Activated CD4-positive, alpha-beta T cell treated with anti-CD3 and anti-CD28 coated beads, Interleukin-2, amount 10 ng/mL, durations not matched to agents 24 days and 14 days (primary cell): ENCODE results near the gene ABHD6. TPM values are rescaled to one million over a fixed set of nuclear protein-coding genes. Genes with fewer than 3 reads are reported as not detected.
"Not testable (repeated sequence)": the region's sequence is repeated elsewhere in the genome, so short reads cannot be mapped to it uniquely, and the experiment has no call there.

Experiments
- DNase-seq: peaks from one replicate; pipeline ENCODE4 v3.0.0; 2022
- H3K27ac Mint-ChIP-seq: one replicate; pipeline ENCODE4 v1.8.0; 2022; ENCODE audit warnings: mild to moderate bottlenecking, mixed read lengths
- H3K27me3 Mint-ChIP-seq: one replicate; pipeline ENCODE4 v1.8.0; 2022; ENCODE audit warnings: mixed read lengths
- H3K36me3 Mint-ChIP-seq: one replicate; pipeline ENCODE4 v1.8.0; 2022; ENCODE audit warnings: low read depth, mild to moderate bottlenecking, mixed read lengths
- H3K4me1 Mint-ChIP-seq: one replicate; pipeline ENCODE4 v1.8.0; 2021; ENCODE audit warnings: mixed read lengths
- H3K4me3 Mint-ChIP-seq: one replicate; pipeline ENCODE4 v1.8.0; 2022; ENCODE audit warnings: mild to moderate bottlenecking, moderate library complexity, mixed read lengths
- H3K9me3 Mint-ChIP-seq: one replicate; pipeline ENCODE4 v1.8.0; 2021; ENCODE audit warnings: mixed read lengths
- intact Hi-C: fragments of 100-400 bp; cut with micrococcal nuclease; formaldehyde crosslinking; loops from one replicate; pipeline ENCODE4 v1.15.1; 2023
- total RNA-seq: library from RNA; stranded (reverse); gene quantifications from 2 replicates; pipeline ENCODE4 v1.2.3, GENCODE V29; 2022

The ABHD6 gene
- total RNA-seq, 1 donor from 2014 or later: 9.8 TPM

DNA sequence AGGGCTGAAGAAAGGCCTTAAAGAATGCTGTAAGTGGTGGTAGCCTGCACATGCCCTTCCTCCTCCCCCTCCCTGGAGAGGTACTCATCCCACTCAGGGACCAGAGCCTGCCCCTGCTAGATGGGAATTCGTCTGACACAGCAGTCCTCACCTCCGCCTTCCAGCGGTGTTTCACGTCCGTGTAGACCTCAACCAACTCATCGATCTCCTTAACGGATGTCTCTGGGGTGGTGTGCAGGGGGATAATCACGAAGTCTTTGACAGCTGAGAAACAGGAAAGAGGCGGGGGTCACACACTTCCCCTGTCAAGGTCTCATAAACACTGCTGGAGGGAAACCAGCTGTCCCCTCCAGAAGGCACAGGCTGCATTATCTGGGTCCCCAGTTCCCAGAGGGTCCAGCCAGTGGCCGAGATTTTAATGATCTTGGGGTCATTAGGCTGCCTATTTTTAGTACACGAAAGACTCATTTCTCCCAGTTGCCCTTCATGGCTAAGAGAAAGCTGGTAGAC, 36.7 kb upstream of the ABHD6 start:
- Mint-ChIP-seq H3K27ac (no peak overlapping the region), H3K36me3 (no peaks in the 10 kb centered on the region), H3K27me3 (peaks cover 15% of the 10 kb centered on the region), H3K9me3 (no peaks in the 10 kb centered on the region), H3K4me1 (peaks cover 3% of the 10 kb centered on the region), H3K4me3 (no peak overlapping the region)
- no peak for DNase-seq
- intact Hi-C loops: no loop called here

GRCh38 chr3:58201451-58201850, 36.1 kb upstream of the ABHD6 start:
- H3K4me1 Mint-ChIP-seq, H3K4me3 Mint-ChIP-seq, intact Hi-C loops, H3K36me3 Mint-ChIP-seq, H3K27ac Mint-ChIP-seq, DNase-seq, H3K9me3 Mint-ChIP-seq: not testable (repeated sequence)
- peaks cover 15% of the 10 kb centered on the region for H3K27me3 Mint-ChIP-seq

DNA sequence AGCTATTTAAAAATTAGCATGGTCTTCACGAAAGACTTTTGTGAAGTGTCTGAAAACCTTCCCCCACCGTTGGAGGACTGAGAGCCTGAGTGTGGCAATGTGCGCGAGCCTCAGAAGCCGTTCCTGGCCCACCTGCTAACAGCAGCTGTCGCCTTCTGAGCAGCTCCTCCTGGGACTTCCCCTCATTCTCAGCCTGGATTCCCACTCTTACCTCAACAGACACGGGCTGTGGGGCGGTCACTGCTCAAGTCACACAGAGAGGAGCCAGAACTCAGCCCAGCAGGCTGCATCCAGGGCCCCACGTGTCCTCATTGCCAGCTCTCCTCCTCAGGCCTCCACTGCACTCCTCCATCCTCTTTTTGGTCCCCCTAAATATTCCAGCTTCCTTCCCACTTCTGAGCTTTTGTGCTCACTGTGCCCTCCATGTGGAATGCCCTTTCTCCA, 34.7 kb upstream of the ABHD6 start:
- peaks cover 14% of the 10 kb centered on the region for H3K4me1 Mint-ChIP-seq
- intact Hi-C loops: no loop called here
- no peaks in the 10 kb centered on the region for H3K9me3 Mint-ChIP-seq
- no peak for DNase-seq
- H3K27me3 Mint-ChIP-seq: peaks cover 15% of the 10 kb centered on the region
- no peak overlapping the region for H3K4me3 Mint-ChIP-seq
- no peaks in the 10 kb centered on the region for H3K36me3 Mint-ChIP-seq
- no peak overlapping the region for H3K27ac Mint-ChIP-seq

DNA sequence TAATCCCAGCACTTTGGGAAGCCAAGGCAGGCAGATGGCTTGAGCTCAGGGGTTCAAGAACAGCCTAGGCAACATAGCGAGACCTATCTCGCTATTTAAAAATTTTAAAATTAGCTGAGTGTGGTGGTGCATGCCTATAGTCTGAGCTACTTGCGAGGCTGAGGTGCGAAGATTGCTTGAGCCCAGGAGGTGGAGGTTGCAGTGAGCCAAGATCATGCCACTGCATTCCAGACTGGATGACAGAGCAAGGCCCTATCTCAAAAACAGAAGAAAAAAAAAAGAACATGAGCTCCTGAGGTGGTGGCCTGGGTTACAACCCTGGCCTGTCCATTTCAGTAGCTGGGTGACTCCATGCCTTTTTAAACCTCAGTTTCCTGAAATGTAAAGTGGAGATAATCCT, 34.1 kb upstream of the ABHD6 start:
- Mint-ChIP-seq H3K9me3 (no peaks in the 10 kb centered on the region), H3K27ac (no peak overlapping the region), H3K4me1 (peaks cover 14% of the 10 kb centered on the region), H3K27me3 (peaks cover 15% of the 10 kb centered on the region), H3K36me3 (no peaks in the 10 kb centered on the region), H3K4me3 (no peak overlapping the region)
- intact Hi-C loops: no loop called here
- no peak for DNase-seq

DNA sequence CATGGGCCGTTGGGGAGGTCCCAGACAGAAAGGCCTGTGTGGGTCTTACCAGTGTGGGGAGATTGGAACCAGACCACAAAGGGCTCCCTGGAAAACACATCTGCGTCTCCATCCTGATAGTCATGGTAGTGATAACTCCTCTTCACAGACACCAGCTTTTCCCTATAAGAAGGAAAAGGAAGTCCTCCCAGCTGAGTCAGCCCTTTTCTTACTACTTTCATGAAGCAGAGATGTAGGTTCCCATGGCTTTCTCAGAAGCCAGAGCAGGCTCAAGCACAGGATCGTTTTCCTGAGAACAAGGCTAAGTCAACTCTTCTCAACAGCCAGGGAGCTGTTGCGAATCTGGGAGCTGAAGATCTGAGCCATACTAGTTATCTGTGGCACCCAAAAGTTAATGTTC, 32.9 kb upstream of the ABHD6 start:
- intact Hi-C loops: no loop called here
- no peaks in the 10 kb centered on the region for H3K9me3 Mint-ChIP-seq
- peaks cover 15% of the 10 kb centered on the region for H3K27me3 Mint-ChIP-seq
- no peak overlapping the region for H3K4me3 Mint-ChIP-seq
- no peak overlapping the region for H3K27ac Mint-ChIP-seq
- peaks cover 14% of the 10 kb centered on the region for H3K4me1 Mint-ChIP-seq
- H3K36me3 Mint-ChIP-seq: no peaks in the 10 kb centered on the region
- DNase-seq: no peak

- Mint-ChIP-seq H3K4me1 (peaks cover 11% of the 10 kb centered on the region), H3K4me3 (no peak overlapping the region), H3K27ac (no peak overlapping the region), H3K9me3 (no peaks in the 10 kb centered on the region), H3K36me3 (no peaks in the 10 kb centered on the region), H3K27me3 (peaks cover 13% of the 10 kb centered on the region)
- intact Hi-C loops: loop anchor here (1.0 kb wide), 1 partner anchor 11 kb away; no protein-coding TSS in a partner anchor
- DNase-seq: no peak
Observed at GRCh38 chr3:58205981-58206380, 31.6 kb upstream of the ABHD6 start.

GRCh38 chr3:58206406-58207011, 31.1 kb upstream of the ABHD6 start:
- DNase-seq: peak; percentile 71
- no peaks in the 10 kb centered on the region for H3K36me3 Mint-ChIP-seq
- H3K9me3 Mint-ChIP-seq: no peaks in the 10 kb centered on the region
- peak overlapping the region; percentile 59 for H3K27ac Mint-ChIP-seq
- H3K27me3 Mint-ChIP-seq: peaks cover 14% of the 10 kb centered on the region
- intact Hi-C loops: loop anchor here (1.0 kb wide), 1 partner anchor 11 kb away; no protein-coding TSS in a partner anchor
- H3K4me3 Mint-ChIP-seq: no peak overlapping the region
- peaks cover 11% of the 10 kb centered on the region for H3K4me1 Mint-ChIP-seq

- intact Hi-C loops: no loop called here
- no peak overlapping the region for H3K27ac Mint-ChIP-seq
- no peak for DNase-seq
- peaks cover 12% of the 10 kb centered on the region for H3K27me3 Mint-ChIP-seq
- peaks cover 11% of the 10 kb centered on the region for H3K4me1 Mint-ChIP-seq
- H3K36me3 Mint-ChIP-seq: no peaks in the 10 kb centered on the region
- H3K9me3 Mint-ChIP-seq: no peaks in the 10 kb centered on the region
- no peak overlapping the region for H3K4me3 Mint-ChIP-seq
Observed at GRCh38 chr3:58207954-58208353, 29.6 kb upstream of the ABHD6 start.

DNA sequence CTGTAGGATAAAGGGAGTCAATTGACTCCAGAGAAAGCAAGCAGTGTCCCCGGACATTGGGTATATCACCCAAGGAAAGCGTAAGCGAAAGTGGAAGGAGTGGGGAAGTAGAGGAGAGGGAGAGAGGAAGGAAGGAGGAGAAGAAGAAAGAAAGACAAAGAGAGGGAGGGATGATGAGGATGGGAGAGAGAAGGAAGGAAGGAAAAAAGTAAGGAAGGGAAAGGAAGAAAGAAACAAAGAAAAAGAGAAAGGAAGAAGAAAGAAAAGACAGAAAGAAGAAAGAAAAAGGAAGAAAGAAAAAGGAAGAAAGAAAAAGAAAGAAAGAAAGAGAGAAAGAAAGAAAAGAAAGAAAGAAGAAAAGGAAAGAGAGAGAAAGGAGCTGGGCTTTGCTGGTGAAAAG, 27.7 kb upstream of the ABHD6 start:
- Mint-ChIP-seq H3K4me3 (no peak overlapping the region), H3K27me3 (peaks cover 10% of the 10 kb centered on the region), H3K9me3 (no peaks in the 10 kb centered on the region), H3K4me1 (peaks cover 19% of the 10 kb centered on the region), H3K36me3 (no peaks in the 10 kb centered on the region), H3K27ac (no peak overlapping the region)
- no peak for DNase-seq
- intact Hi-C loops: no loop called here

DNA sequence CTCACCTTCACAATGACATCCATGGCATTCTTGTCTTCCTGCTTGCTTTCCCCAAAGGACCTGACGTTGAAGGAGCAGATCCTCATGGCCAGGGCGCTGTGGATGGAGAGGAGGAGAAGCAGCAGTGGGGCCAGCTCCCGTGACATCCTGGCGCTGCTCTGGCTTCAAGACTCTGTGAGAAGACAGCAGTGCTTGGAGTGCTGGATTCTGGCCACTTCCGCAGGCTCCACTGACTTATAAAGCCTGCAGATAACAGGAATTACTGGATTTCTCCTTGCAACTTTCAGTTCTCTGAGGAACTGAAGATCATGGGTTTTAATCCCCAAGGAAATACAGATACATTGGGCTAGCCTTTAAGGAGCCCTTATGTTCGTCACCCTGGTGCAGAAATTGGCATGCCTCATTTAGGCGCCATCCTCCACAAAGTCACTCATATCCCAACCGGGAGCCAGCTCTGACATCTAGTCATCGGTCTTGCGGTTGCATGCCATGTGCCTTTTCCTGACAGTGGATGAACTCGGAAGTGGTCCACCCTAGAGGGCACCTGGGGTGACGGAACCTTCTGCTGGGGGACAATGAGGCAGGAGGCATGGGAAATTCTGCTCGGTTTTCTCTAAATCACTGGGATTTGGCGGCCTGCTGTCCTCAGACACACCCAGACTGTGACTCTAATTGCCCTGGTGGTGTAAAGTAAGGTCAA, 26.7 kb upstream of the ABHD6 start, which contains the start of gene DNASE1L3:
Gene DNASE1L3, minus strand, starts transcription at position 212 of the 700 bp plus-strand sequence. Its CDS starts 66 bp downstream, at position 146.
- H3K27me3 Mint-ChIP-seq: peaks cover 10% of the 10 kb centered on the region
- H3K36me3 Mint-ChIP-seq: no peaks in the 10 kb centered on the region
- peaks cover 25% of the 10 kb centered on the region for H3K4me1 Mint-ChIP-seq
- H3K9me3 Mint-ChIP-seq: no peaks in the 10 kb centered on the region
- intact Hi-C loops: no loop called here
- no peak within 1 kb of the TSS for H3K27ac Mint-ChIP-seq
- no peak within 1 kb of the TSS for H3K4me3 Mint-ChIP-seq
- no peak for DNase-seq

DNA sequence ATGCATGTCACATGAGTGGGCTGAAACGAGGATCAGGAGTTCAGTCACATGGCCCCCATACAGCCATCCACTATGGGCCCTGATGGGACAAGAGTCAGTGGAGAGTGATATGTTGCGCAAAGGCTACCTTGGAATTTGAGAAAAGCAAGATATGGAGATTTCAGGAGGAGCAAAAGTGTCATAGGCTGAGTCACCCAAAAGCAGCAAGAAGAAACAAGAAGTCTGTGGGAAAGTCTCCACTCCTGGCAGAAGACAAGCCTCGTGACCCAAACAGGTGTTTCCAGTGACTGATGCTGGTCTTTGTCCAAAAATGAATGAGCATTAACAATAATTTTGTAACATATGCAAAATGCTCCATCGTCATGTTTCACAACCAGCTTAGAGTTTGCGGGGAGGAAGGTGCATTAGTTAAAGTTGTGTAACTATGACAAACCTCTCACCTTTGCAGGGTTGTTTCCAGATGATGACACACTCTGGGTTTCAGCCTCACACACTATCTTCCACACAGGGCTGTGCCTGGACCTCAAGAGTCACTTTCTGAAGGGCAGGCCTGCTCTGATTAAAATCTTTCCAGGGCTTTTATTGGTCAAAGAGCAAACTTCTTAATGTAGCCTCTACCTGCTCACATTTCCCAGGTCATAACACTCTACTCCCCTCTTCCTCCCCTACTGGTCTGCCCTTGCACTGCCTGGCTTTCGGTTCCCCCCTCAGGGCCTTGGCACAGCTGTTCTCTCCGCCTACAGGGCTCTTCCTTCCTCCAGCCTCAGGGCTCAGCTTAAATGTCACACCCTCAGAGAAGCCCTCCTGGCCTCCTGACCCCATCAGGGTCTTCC, 22.9 kb upstream of the ABHD6 start:
- no peaks in the 10 kb centered on the region for H3K36me3 Mint-ChIP-seq
- H3K9me3 Mint-ChIP-seq: no peaks in the 10 kb centered on the region
- H3K27ac Mint-ChIP-seq: peak overlapping the region; percentile 45
- H3K4me3 Mint-ChIP-seq: peak overlapping the region; percentile 15
- peaks cover 15% of the 10 kb centered on the region for H3K4me1 Mint-ChIP-seq
- peak; percentile 65 for DNase-seq
- intact Hi-C loops: loop anchor here (2.0 kb wide), 1 partner anchor 206 kb away; the partner anchor contains the start of gene FLNB
- H3K27me3 Mint-ChIP-seq: peaks cover 9% of the 10 kb centered on the region

GRCh38 chr3:58215317-58216025, 22.1 kb upstream of the ABHD6 start:
- Mint-ChIP-seq H3K36me3 (no peaks in the 10 kb centered on the region), H3K9me3 (no peaks in the 10 kb centered on the region), H3K27me3 (peaks cover 5% of the 10 kb centered on the region), H3K27ac (peak overlapping the region; percentile 45), H3K4me3 (peak overlapping the region; percentile 15), H3K4me1 (peaks cover 15% of the 10 kb centered on the region)
- intact Hi-C loops: loop anchor here (2.0 kb wide), 2 partner anchors 19 to 207 kb away; partner anchors contain the start of gene FLNB
- no peak for DNase-seq
